Mesendoderm (in vitro differentiated cells): ENCODE data around the gene TP53TG3B. TPM values are rescaled to one million over a fixed set of nuclear protein-coding genes. Genes with fewer than 3 reads are reported as not detected.
"Not testable (repeated sequence)": the region's sequence is repeated elsewhere in the genome, so short reads cannot be mapped to it uniquely, and the experiment has no call there.

ENCODE experiments used
- DNase-seq: peaks from one replicate; pipeline ENCODE4 v3.0.0; 2013
- H2AK5ac ChIP-seq: 2 replicates; pipeline ENCODE4 v1.6.1; 2013; ENCODE audit warnings: low read length, inconsistent platforms
- H2BK120ac ChIP-seq: 2 replicates; pipeline ENCODE4 v1.6.1; 2013; ENCODE audit warnings: low read depth, mild to moderate bottlenecking, low read length, moderate library complexity, mixed read lengths
- H2BK15ac ChIP-seq: replicated peaks from 2 replicates; pipeline ENCODE4 v1.6.1; 2013; ENCODE audit warnings: low read depth, mild to moderate bottlenecking, moderate library complexity
- H2BK5ac ChIP-seq: 2 replicates; pipeline ENCODE4 v1.6.1; 2013; ENCODE audit warnings: low read length, inconsistent platforms
- H3K18ac ChIP-seq: 2 replicates; pipeline ENCODE4 v1.6.1; 2013; ENCODE audit warnings: mild to moderate bottlenecking, low read length, mixed read lengths
- H3K23ac ChIP-seq: one replicate; pipeline ENCODE4 v1.6.1; 2013; ENCODE audit warnings: low read length
- H3K27ac ChIP-seq: 2 replicates; pipeline ENCODE4 v1.5.1; 2013; ENCODE audit warnings: low read depth, mild to moderate bottlenecking, inconsistent platforms, low read length, moderate library complexity
- H3K27me3 ChIP-seq: 2 replicates; pipeline ENCODE4 v1.6.1; 2013; ENCODE audit warnings: low read length, control low read depth, mild to moderate bottlenecking, inconsistent platforms; ENCODE audit not compliant: insufficient read depth, poor library complexity
- H3K36me3 ChIP-seq: 2 replicates; pipeline ENCODE4 v1.6.1; 2013; ENCODE audit warnings: low read length, inconsistent platforms; ENCODE audit not compliant: control insufficient read depth, insufficient read depth
- H3K4ac ChIP-seq: one replicate; pipeline ENCODE4 v1.6.1; 2013; ENCODE audit warnings: low read depth, mild to moderate bottlenecking, low read length, moderate library complexity
- H3K4me1 ChIP-seq: 2 replicates; pipeline ENCODE4 v1.6.1; 2013; ENCODE audit warnings: low read depth, low read length, inconsistent platforms; ENCODE audit not compliant: control insufficient read depth
- H3K4me2 ChIP-seq: 2 replicates; pipeline ENCODE4 v1.6.1; 2013; ENCODE audit warnings: low read length
- H3K4me3 ChIP-seq: 2 replicates; pipeline ENCODE4 v1.5.1; 2013; ENCODE audit warnings: mild to moderate bottlenecking, low read length
- H3K56ac ChIP-seq: one replicate; pipeline ENCODE4 v1.6.1; 2013; ENCODE audit warnings: low read length
- H3K79me1 ChIP-seq: 2 replicates; pipeline ENCODE4 v1.6.1; 2013; ENCODE audit warnings: low read length, inconsistent platforms
- H3K79me2 ChIP-seq: 2 replicates; pipeline ENCODE4 v1.6.1; 2013; ENCODE audit warnings: mild to moderate bottlenecking, low read length; ENCODE audit not compliant: control insufficient read depth, insufficient read depth
- H3K9ac ChIP-seq: 2 replicates; pipeline ENCODE4 v1.6.1; 2013; ENCODE audit warnings: low read length, inconsistent platforms
- H4K5ac ChIP-seq: one replicate; pipeline ENCODE4 v1.6.1; 2013; ENCODE audit warnings: low read length
- H4K8ac ChIP-seq: one replicate; pipeline ENCODE4 v1.6.1; 2013; ENCODE audit warnings: low read depth, mild to moderate bottlenecking, control low read depth, low read length, moderate library complexity
- WGBS: extraction: QIAGEN DNeasy Blood & Tissue Kit; methylation state at CpG from one replicate; pipeline ENCODE4 v1.1.7; 2013; ENCODE audit warnings: low lambda C conversion rate, missing lambda C conversion rate; ENCODE audit not compliant: insufficient coverage; ENCODE audit errors: extremely low coverage; 5-methylcytosine and 5-hydroxymethylcytosine counted together
- polyA plus RNA-seq, 2 experiments: library from polyadenylated mRNA; stranded (reverse); fragments of 200-250 nt; gene quantifications; one replicate each; pipeline ENCODE4 v1.2.3, GENCODE V29; 2013

The TP53TG3B gene
- polyA plus RNA-seq (2013, experiment 1 of 2), result not detected
- polyA plus RNA-seq (2013, experiment 2 of 2), result not detected

DNA sequence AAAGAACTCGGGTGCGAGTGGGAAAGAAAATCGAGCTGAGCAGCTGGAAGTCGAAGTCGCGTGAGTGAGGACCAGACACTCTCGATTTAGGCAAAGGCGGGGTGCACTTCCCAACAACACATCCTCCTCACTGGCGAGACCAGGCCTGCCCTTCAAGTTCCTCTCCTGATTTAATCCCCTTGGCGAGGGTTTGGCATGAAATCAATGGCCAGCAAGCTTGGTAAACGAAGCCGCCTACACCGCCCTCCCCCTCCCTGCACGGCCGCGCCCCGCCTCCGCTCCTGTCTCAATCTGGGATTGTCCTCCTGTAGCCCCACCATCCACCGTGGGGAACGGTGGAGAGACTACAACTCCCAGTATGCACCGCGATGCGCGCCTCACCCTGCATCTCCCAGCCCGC is at the start of gene TP53TG3B:
Gene TP53TG3B, plus strand, starts transcription at position 301 of the 400 bp plus-strand sequence. Its CDS starts 68 bp downstream, at position 369.
- H3K36me3 ChIP-seq, H2BK15ac ChIP-seq, H3K79me1 ChIP-seq, H3K18ac ChIP-seq, H3K4me1 ChIP-seq, H3K23ac ChIP-seq, H3K56ac ChIP-seq, H4K8ac ChIP-seq, DNase-seq, H4K5ac ChIP-seq, H3K27ac ChIP-seq, H3K9ac ChIP-seq, H3K79me2 ChIP-seq, H2BK5ac ChIP-seq, H2AK5ac ChIP-seq, H3K4me3 ChIP-seq, H2BK120ac ChIP-seq, H3K4ac ChIP-seq, H3K27me3 ChIP-seq, H3K4me2 ChIP-seq: not testable (repeated sequence)
- WGBS, result no CpG with 5 or more reads among the region's 25 CpGs

- H3K23ac ChIP-seq, H4K5ac ChIP-seq, H2AK5ac ChIP-seq, H3K56ac ChIP-seq, H2BK15ac ChIP-seq, H3K27ac ChIP-seq, H3K9ac ChIP-seq, H3K79me1 ChIP-seq, DNase-seq, H3K79me2 ChIP-seq, H3K4me3 ChIP-seq, H3K4me1 ChIP-seq, H3K36me3 ChIP-seq, H2BK120ac ChIP-seq, H3K4me2 ChIP-seq, H3K27me3 ChIP-seq, H2BK5ac ChIP-seq, H4K8ac ChIP-seq, H3K18ac ChIP-seq, H3K4ac ChIP-seq: not testable (repeated sequence)
- no CpG with 5 or more reads among the region's 4 CpGs for WGBS
Observed at GRCh38 chr16:33336226-33337012, 24.2 kb upstream of the TP53TG3B start.

GRCh38 chr16:33337627-33338542 is 22.8 kb upstream of the TP53TG3B start:
- not testable (repeated sequence) for H4K8ac ChIP-seq, H3K23ac ChIP-seq, H4K5ac ChIP-seq, H2BK120ac ChIP-seq, H3K27me3 ChIP-seq, H2BK5ac ChIP-seq, H3K4ac ChIP-seq, H2BK15ac ChIP-seq, H3K56ac ChIP-seq, H3K4me3 ChIP-seq, H3K9ac ChIP-seq, H3K18ac ChIP-seq, H3K79me1 ChIP-seq, H2AK5ac ChIP-seq, DNase-seq, H3K79me2 ChIP-seq, H3K4me1 ChIP-seq, H3K27ac ChIP-seq, H3K36me3 ChIP-seq, H3K4me2 ChIP-seq
- WGBS, result no CpG with 5 or more reads among the region's 5 CpGs

DNA sequence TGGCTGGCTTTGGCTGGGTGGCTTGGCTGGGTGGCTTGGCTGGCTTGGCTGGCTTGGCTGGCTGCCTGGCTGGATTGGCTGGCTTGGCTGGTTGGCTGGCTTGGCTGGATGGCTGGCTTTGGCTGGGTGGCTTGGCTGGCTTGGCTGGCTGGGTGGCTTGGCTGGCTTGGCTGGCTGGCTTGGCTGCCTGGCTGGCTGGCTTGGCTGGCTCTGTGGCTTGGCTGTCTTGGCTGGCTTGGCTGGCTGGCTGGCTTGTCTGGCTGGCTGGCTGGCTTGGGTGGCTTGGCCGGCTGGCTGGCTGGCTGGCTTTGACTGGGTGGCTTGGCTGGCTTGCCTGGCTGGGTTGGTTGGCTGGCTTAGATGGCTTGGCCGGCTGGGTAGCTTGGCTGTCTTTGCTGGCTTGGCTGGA is 22.1 kb upstream of the TP53TG3B start:
- not testable (repeated sequence) for H3K4me3 ChIP-seq

GRCh38 chr16:33339093-33340061 is 21.3 kb upstream of the TP53TG3B start:
- DNase-seq, H3K18ac ChIP-seq, H2BK15ac ChIP-seq, H3K4ac ChIP-seq, H4K5ac ChIP-seq, H3K4me2 ChIP-seq, H4K8ac ChIP-seq, H3K36me3 ChIP-seq, H3K4me3 ChIP-seq, H2BK120ac ChIP-seq, H3K56ac ChIP-seq, H3K23ac ChIP-seq, H3K9ac ChIP-seq, H2BK5ac ChIP-seq, H3K79me2 ChIP-seq, H3K79me1 ChIP-seq, H3K27me3 ChIP-seq, H3K27ac ChIP-seq, H3K4me1 ChIP-seq, H2AK5ac ChIP-seq: not testable (repeated sequence)
- no CpG with 5 or more reads among the region's 4 CpGs for WGBS

More for the DNA sequence above, 22.1 kb upstream of the TP53TG3B start:
- H3K79me2 ChIP-seq, H3K4me2 ChIP-seq, H2AK5ac ChIP-seq, H3K36me3 ChIP-seq, H3K27me3 ChIP-seq, H3K4ac ChIP-seq, H3K9ac ChIP-seq, H3K27ac ChIP-seq, H2BK15ac ChIP-seq, H2BK5ac ChIP-seq, H3K56ac ChIP-seq, H3K4me1 ChIP-seq, H3K79me1 ChIP-seq, H3K18ac ChIP-seq, H4K5ac ChIP-seq, H2BK120ac ChIP-seq, H4K8ac ChIP-seq, H3K23ac ChIP-seq, DNase-seq: not testable (repeated sequence)
- no CpG with 5 or more reads among the region's 2 CpGs for WGBS
